WTC11 (cell line): ENCODE data around the gene ADGRF3. TPM values are rescaled to one million over a fixed set of nuclear protein-coding genes. Genes with fewer than 3 reads are reported as not detected.

Experiments
- ATAC-seq: fragments of 200-7000 bp; cut with Tn5 transposase; 2 replicates; pipeline ENCODE4 v1.10.0; 2021; ENCODE audit warnings: mild to moderate bottlenecking, moderate library complexity
- CTCF ChIA-PET: fragments of 300-600 bp; sonication (Branson Sonifier 250); formaldehyde crosslinking; loops from one replicate; lab custom pipeline; 2021; ENCODE audit warnings: antibody characterized with exemption; lab: Charles Lee
- POLR2A ChIA-PET: fragments of 350-600 bp; sonication (Branson Sonifier 250); formaldehyde crosslinking; loops from one replicate; lab custom pipeline; 2021; ENCODE audit warnings: antibody characterized with exemption; lab: Charles Lee
- DNase-seq: peaks from one replicate; pipeline ENCODE4 v3.0.0; 2021; ENCODE audit warnings: low spot score
- H3K27ac Mint-ChIP-seq: 2 replicates; pipeline ENCODE4 v1.8.0; 2021; ENCODE audit warnings: mixed read lengths
- H3K27me3 Mint-ChIP-seq: 2 replicates; pipeline ENCODE4 v1.8.0; 2021; ENCODE audit warnings: low read depth, mild to moderate bottlenecking, moderate library complexity, mixed read lengths
- H3K36me3 Mint-ChIP-seq: 2 replicates; pipeline ENCODE4 v1.8.0; 2021; ENCODE audit warnings: mixed read lengths
- H3K4me1 Mint-ChIP-seq: 2 replicates; pipeline ENCODE4 v1.8.0; 2022; ENCODE audit warnings: mixed read lengths
- H3K4me3 Mint-ChIP-seq: 2 replicates; pipeline ENCODE4 v1.8.0; 2021; ENCODE audit warnings: mild to moderate bottlenecking, moderate library complexity, mixed read lengths
- H3K9me3 Mint-ChIP-seq: 2 replicates; pipeline ENCODE4 v1.8.0; 2021; ENCODE audit warnings: mixed read lengths
- AFF4 ChIP-seq: sonication (generic); formaldehyde crosslinking; IDR thresholded peaks from 2 replicates; pipeline ENCODE4 v1.8.1; 2023; ENCODE audit warnings: mild to moderate bottlenecking, missing genetic modification reagents, borderline replicate concordance
- CBFB ChIP-seq: sonication (generic); formaldehyde crosslinking; IDR thresholded peaks from 2 replicates; pipeline ENCODE4 v1.8.1; 2022; ENCODE audit warnings: mild to moderate bottlenecking, low read depth, missing genetic modification reagents
- CREB1 ChIP-seq: sonication (generic); formaldehyde crosslinking; IDR thresholded peaks from 2 replicates; pipeline ENCODE4 v1.8.0; 2023; ENCODE audit warnings: mild to moderate bottlenecking, missing genetic modification reagents
- CREM ChIP-seq: sonication (generic); formaldehyde crosslinking; IDR thresholded peaks from 2 replicates; pipeline ENCODE4 v1.8.1; 2022; ENCODE audit warnings: mild to moderate bottlenecking, missing genetic modification reagents, moderate library complexity
- E2F4 ChIP-seq: sonication (generic); formaldehyde crosslinking; IDR thresholded peaks from 2 replicates; pipeline ENCODE4 v1.8.1; 2022; ENCODE audit warnings: low read depth, mild to moderate bottlenecking, moderate library complexity, missing genetic modification reagents, borderline replicate concordance
- ERG ChIP-seq: fragments of 250-450 bp; sonication (Bioruptor Pico); IDR thresholded peaks from 2 replicates; pipeline ENCODE4 v1.8.0; 2021; ENCODE audit warnings: mild to moderate bottlenecking
- ESRRA ChIP-seq: sonication (generic); formaldehyde crosslinking; IDR thresholded peaks from 2 replicates; pipeline ENCODE4 v1.8.1; 2022; ENCODE audit warnings: mild to moderate bottlenecking, missing genetic modification reagents, borderline replicate concordance
- HMGXB4 ChIP-seq: sonication (generic); formaldehyde crosslinking; IDR thresholded peaks from 2 replicates; pipeline ENCODE4 v1.8.1; 2023; ENCODE audit warnings: mild to moderate bottlenecking, moderate library complexity, missing genetic modification reagents
- IRF1 ChIP-seq: sonication (generic); formaldehyde crosslinking; IDR thresholded peaks from 2 replicates; pipeline ENCODE4 v1.8.0; 2023; ENCODE audit warnings: missing genetic modification reagents
- IRF2 ChIP-seq: sonication (generic); formaldehyde crosslinking; IDR thresholded peaks from 2 replicates; pipeline ENCODE4 v1.8.0; 2022; ENCODE audit warnings: low read depth, missing genetic modification reagents, borderline replicate concordance
- MYBL2 ChIP-seq: sonication (generic); formaldehyde crosslinking; IDR thresholded peaks from 2 replicates; pipeline ENCODE4 v1.8.1; 2023; ENCODE audit warnings: mild to moderate bottlenecking, moderate library complexity, missing genetic modification reagents
- NFYB ChIP-seq: sonication (generic); formaldehyde crosslinking; conservative IDR thresholded peaks from 2 replicates; pipeline ENCODE4 v1.8.0; 2022; ENCODE audit warnings: low read depth, missing genetic modification reagents
- NR2C2 ChIP-seq: sonication (generic); formaldehyde crosslinking; IDR thresholded peaks from 2 replicates; pipeline ENCODE4 v1.8.0; 2022; ENCODE audit warnings: mild to moderate bottlenecking, missing genetic modification reagents
- NR3C1 ChIP-seq: sonication (generic); formaldehyde crosslinking; conservative IDR thresholded peaks from 2 replicates; pipeline ENCODE4 v1.8.1; 2023; ENCODE audit warnings: low read depth, mild to moderate bottlenecking, missing genetic modification reagents
- PRRX2 ChIP-seq: fragments of 250-450 bp; sonication (Bioruptor Pico); IDR thresholded peaks from 2 replicates; pipeline ENCODE4 v1.8.0; 2021; ENCODE audit warnings: mild to moderate bottlenecking
- SMAD4 ChIP-seq: sonication (generic); formaldehyde crosslinking; IDR thresholded peaks from 2 replicates; pipeline ENCODE4 v1.8.0; 2022; ENCODE audit warnings: mild to moderate bottlenecking, missing genetic modification reagents
- SOX15 ChIP-seq: fragments of 250-450 bp; sonication (Bioruptor Pico); IDR thresholded peaks from 2 replicates; pipeline ENCODE4 v1.9.0; 2021; ENCODE audit warnings: mild to moderate bottlenecking
- SP1 ChIP-seq: sonication (generic); formaldehyde crosslinking; conservative IDR thresholded peaks from 2 replicates; pipeline ENCODE4 v1.8.1; 2022; ENCODE audit warnings: missing genetic modification reagents
- ZNF121 ChIP-seq: sonication (generic); formaldehyde crosslinking; IDR thresholded peaks from 2 replicates; pipeline ENCODE4 v1.8.0; 2023; ENCODE audit warnings: missing genetic modification reagents
- ZNF219 ChIP-seq: sonication (generic); formaldehyde crosslinking; IDR thresholded peaks from 2 replicates; pipeline ENCODE4 v1.8.0; 2023; ENCODE audit warnings: missing genetic modification reagents, mild to moderate bottlenecking, borderline replicate concordance
- ZNF232 ChIP-seq: sonication (generic); formaldehyde crosslinking; IDR thresholded peaks from 2 replicates; pipeline ENCODE4 v1.8.0; 2022; ENCODE audit warnings: mild to moderate bottlenecking, missing genetic modification reagents
- ZNF263 ChIP-seq: sonication (generic); formaldehyde crosslinking; IDR thresholded peaks from 2 replicates; pipeline ENCODE4 v1.8.1; 2022; ENCODE audit warnings: low read depth, mild to moderate bottlenecking, moderate library complexity, missing genetic modification reagents
- ZNF423 ChIP-seq: fragments of 250-450 bp; sonication (Bioruptor Pico); IDR thresholded peaks from 2 replicates; pipeline ENCODE4 v2.1.2; 2022; ENCODE audit warnings: mild to moderate bottlenecking, moderate library complexity
- ZNF512 ChIP-seq: sonication (generic); formaldehyde crosslinking; IDR thresholded peaks from 2 replicates; pipeline ENCODE4 v1.8.1; 2022; ENCODE audit warnings: missing genetic modification reagents, borderline replicate concordance
- ZNF671 ChIP-seq: fragments of 250-450 bp; sonication (Bioruptor Pico); IDR thresholded peaks from 2 replicates; pipeline ENCODE4 v1.8.0; 2021; ENCODE audit warnings: mild to moderate bottlenecking
- total RNA-seq: library from RNA; stranded (reverse); gene quantifications from 3 replicates; pipeline ENCODE4 v1.2.3, GENCODE V29; 2021

The ADGRF3 gene
- total RNA-seq, 1 experiment from 2014 or later: 0.48 TPM

GRCh38 chr2:26345545-26346453 is 790 bp downstream of the ADGRF3 start, which contains the start of gene SELENOI:
Gene SELENOI, plus strand, starts transcription at chr2:26346143. Its CDS starts 90 bp downstream, at chr2:26346233.
- DNase-seq: peak; percentile 99
- CTCF ChIA-PET: interaction anchor here (0.6 to 1.8 kb wide), 8 partner anchors 27 to 174 kb away, joined by 3 to 8 read pairs (median 4); no protein-coding TSS in a partner anchor
- peak; percentile 99 for ATAC-seq
- Mint-ChIP-seq H3K4me3 (peak within 1 kb of the TSS; percentile 98), H3K4me1 (peaks cover 24% of the 10 kb centered on the region), H3K9me3 (no peaks in the 10 kb centered on the region), H3K36me3 (no peaks in the 10 kb centered on the region; the same call in 1 of the 2 replicates), H3K27me3 (no peaks in the 10 kb centered on the region), H3K27ac (peak within 1 kb of the TSS; percentile 100)
- POLR2A ChIA-PET: interaction anchor here (0.6 to 1.9 kb wide), 9 partner anchors 11 to 434 kb away, joined by 3 to 7 read pairs (median 3); partner anchors contain the start of genes HADHB and RAB10
- no peak for TF ChIP-seq ZNF512 (CRISPR knock-in tag)
- 0 out of 2 replicates have a peak, but pooled peaks have one; percentile 48 for TF ChIP-seq ERG (CRISPR knock-in tag)
- TF ChIP-seq NR3C1 (CRISPR knock-in tag): no peak
- TF ChIP-seq ZNF219 (CRISPR knock-in tag): no peak; the same call in 1 of the 2 replicates
- no peak for TF ChIP-seq ZNF121 (CRISPR knock-in tag)
- TF ChIP-seq IRF2: no peak
- no peak for TF ChIP-seq SOX15 (CRISPR knock-in tag)
- no peak for TF ChIP-seq ESRRA (CRISPR knock-in tag)
- no peak for TF ChIP-seq ZNF671
- TF ChIP-seq HMGXB4 (CRISPR knock-in tag): no peak
- no peak for TF ChIP-seq IRF1 (CRISPR knock-in tag)
- no peak for TF ChIP-seq SMAD4
- no peak; the same call in 1 of the 2 replicates for TF ChIP-seq AFF4 (CRISPR knock-in tag)
- no peak for TF ChIP-seq CBFB (CRISPR knock-in tag)
- peak; percentile 90 for TF ChIP-seq NFYB (CRISPR knock-in tag)
- TF ChIP-seq ZNF423 (CRISPR knock-in tag): no peak
- peak; percentile 99 for TF ChIP-seq SP1 (CRISPR knock-in tag)
- peak; percentile 35; the same call in 1 of the 2 replicates for TF ChIP-seq PRRX2 (CRISPR knock-in tag)
- TF ChIP-seq ZNF263 (CRISPR knock-in tag): no peak
- no peak for TF ChIP-seq CREB1
- peak; percentile 92 for TF ChIP-seq NR2C2 (CRISPR knock-in tag)
- peak; percentile 50; the same call in 1 of the 2 replicates for TF ChIP-seq MYBL2 (CRISPR knock-in tag)
- peak; percentile 32; the same call in 1 of the 2 replicates for TF ChIP-seq ZNF232 (CRISPR knock-in tag)
- peak; percentile 86 for TF ChIP-seq CREM (CRISPR knock-in tag)
- TF ChIP-seq E2F4 (CRISPR knock-in tag): no peak
